ENCODE data around the gene HPCAL4.

DNA sequence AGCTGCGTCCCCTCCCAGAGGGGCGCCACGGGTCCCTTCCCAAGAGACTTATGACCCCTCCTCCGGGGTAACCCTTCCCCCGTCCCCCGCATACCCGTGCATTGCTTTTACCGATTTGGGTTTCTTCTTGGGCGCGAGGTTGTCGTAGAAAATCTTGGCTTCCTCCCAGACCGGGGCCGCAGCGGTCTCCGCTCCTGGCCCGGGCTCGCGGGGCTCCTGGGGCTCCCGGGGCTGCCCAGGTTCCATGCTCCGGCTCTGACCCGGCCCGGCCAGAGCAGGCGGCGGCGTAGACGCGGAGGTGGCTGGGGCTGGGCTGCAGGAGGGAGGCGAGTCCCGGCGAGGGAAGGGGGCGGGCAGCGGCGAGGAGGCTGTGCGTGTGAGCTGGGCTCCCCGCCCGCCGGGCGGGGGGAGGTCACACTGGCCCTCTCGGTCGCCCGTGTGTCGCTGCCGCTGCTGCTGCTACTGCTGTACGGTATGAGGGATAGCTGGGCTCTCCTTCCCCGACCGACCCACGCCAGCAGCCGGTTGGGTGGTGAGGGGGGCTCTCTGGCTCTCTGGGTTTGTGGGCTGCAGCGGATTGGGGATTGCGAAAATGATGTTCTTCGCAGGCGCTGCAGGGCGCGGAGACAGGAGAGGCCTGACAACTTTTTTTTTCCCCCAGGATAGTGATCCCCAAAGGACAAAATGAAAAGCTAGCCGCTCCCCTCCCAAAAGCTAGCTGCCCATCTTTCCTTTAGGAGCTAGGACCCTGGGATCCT, 19.3 kb downstream of the HPCAL4 start, which contains the start of gene NT5C1A:
- no peak for TF ChIP-seq POLR2AphosphoS5 (IDR thresholded peaks at IDR 0.05; ENCODE audit: low read depth)
- TF ChIP-seq, protein P1, sequence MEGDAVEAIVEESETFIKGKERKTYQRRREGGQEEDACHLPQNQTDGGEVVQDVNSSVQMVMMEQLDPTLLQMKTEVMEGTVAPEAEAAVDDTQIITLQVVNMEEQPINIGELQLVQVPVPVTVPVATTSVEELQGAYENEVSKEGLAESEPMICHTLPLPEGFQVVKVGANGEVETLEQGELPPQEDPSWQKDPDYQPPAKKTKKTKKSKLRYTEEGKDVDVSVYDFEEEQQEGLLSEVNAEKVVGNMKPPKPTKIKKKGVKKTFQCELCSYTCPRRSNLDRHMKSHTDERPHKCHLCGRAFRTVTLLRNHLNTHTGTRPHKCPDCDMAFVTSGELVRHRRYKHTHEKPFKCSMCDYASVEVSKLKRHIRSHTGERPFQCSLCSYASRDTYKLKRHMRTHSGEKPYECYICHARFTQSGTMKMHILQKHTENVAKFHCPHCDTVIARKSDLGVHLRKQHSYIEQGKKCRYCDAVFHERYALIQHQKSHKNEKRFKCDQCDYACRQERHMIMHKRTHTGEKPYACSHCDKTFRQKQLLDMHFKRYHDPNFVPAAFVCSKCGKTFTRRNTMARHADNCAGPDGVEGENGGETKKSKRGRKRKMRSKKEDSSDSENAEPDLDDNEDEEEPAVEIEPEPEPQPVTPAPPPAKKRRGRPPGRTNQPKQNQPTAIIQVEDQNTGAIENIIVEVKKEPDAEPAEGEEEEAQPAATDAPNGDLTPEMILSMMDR (conservative IDR thresholded peaks at IDR 0.05; ENCODE audit: low read depth in 2 of 2) = no peak
- TF ChIP-seq EZH2phosphoT487 (IDR thresholded peaks at IDR 0.05; ENCODE audit: unreplicated experiment) = peak; percentile 33
- no peak for TF ChIP-seq JUNB (IDR thresholded peaks at IDR 0.05; ENCODE audit: unreplicated experiment)
- TF ChIP-seq EZH2 (IDR thresholded peaks at IDR 0.05; ENCODE audit: low read depth, unreplicated experiment) = peak; percentile 83
- TF ChIP-seq NANOG (IDR thresholded peaks at IDR 0.05; ENCODE audit: borderline replicate concordance) = no peak
- no peak for TF ChIP-seq CREB1 (CRISPR knock-in tag; IDR thresholded peaks at IDR 0.05; ENCODE audit: low read depth)
- TF ChIP-seq ZNF114 (CRISPR knock-in tag; IDR thresholded peaks at IDR 0.05) = no peak
- TF ChIP-seq, protein P2, sequence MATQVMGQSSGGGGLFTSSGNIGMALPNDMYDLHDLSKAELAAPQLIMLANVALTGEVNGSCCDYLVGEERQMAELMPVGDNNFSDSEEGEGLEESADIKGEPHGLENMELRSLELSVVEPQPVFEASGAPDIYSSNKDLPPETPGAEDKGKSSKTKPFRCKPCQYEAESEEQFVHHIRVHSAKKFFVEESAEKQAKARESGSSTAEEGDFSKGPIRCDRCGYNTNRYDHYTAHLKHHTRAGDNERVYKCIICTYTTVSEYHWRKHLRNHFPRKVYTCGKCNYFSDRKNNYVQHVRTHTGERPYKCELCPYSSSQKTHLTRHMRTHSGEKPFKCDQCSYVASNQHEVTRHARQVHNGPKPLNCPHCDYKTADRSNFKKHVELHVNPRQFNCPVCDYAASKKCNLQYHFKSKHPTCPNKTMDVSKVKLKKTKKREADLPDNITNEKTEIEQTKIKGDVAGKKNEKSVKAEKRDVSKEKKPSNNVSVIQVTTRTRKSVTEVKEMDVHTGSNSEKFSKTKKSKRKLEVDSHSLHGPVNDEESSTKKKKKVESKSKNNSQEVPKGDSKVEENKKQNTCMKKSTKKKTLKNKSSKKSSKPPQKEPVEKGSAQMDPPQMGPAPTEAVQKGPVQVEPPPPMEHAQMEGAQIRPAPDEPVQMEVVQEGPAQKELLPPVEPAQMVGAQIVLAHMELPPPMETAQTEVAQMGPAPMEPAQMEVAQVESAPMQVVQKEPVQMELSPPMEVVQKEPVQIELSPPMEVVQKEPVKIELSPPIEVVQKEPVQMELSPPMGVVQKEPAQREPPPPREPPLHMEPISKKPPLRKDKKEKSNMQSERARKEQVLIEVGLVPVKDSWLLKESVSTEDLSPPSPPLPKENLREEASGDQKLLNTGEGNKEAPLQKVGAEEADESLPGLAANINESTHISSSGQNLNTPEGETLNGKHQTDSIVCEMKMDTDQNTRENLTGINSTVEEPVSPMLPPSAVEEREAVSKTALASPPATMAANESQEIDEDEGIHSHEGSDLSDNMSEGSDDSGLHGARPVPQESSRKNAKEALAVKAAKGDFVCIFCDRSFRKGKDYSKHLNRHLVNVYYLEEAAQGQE (IDR thresholded peaks at IDR 0.05; ENCODE audit: unreplicated experiment) = no peak
- TF ChIP-seq STAT1 (IDR thresholded peaks at IDR 0.05; ENCODE audit: unreplicated experiment) = no peak
- TF ChIP-seq, protein P3, sequence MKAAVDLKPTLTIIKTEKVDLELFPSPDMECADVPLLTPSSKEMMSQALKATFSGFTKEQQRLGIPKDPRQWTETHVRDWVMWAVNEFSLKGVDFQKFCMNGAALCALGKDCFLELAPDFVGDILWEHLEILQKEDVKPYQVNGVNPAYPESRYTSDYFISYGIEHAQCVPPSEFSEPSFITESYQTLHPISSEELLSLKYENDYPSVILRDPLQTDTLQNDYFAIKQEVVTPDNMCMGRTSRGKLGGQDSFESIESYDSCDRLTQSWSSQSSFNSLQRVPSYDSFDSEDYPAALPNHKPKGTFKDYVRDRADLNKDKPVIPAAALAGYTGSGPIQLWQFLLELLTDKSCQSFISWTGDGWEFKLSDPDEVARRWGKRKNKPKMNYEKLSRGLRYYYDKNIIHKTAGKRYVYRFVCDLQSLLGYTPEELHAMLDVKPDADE (IDR thresholded peaks at IDR 0.05) = no peak
- no peak for TF ChIP-seq ZNF331 (CRISPR knock-in tag; IDR thresholded peaks at IDR 0.05; ENCODE audit: low read depth)

Measured in GM23338 (cell line).